MM.1S (cell line): Measurements from ENCODE around the gene COL28A1.

Source experiments
- DNase-seq: peaks from one replicate; pipeline ENCODE4 v3.0.0-alpha.2; 2015
- H2AFZ ChIP-seq: fragments of 300-600 bp; sonication (generic); 2 replicates; pipeline ENCODE4 v1.6.0; 2016; ENCODE audit warnings: antibody characterized with exemption, low read length
- H3F3A ChIP-seq: fragments of 300-600 bp; sonication (generic); 2 replicates; pipeline ENCODE4 v1.6.1; 2016; ENCODE audit warnings: mild to moderate bottlenecking, antibody characterized with exemption, low read length, moderate library complexity, mixed read lengths; ENCODE audit not compliant: insufficient read depth
- H3K27ac ChIP-seq: fragments of 300-600 bp; sonication (generic); 2 replicates; pipeline ENCODE4 v1.5.1; 2016; ENCODE audit warnings: mild to moderate bottlenecking, low read length
- H3K27me3 ChIP-seq: fragments of 300-600 bp; sonication (generic); replicated peaks from 2 replicates; pipeline ENCODE4 v1.6.0; 2016; ENCODE audit warnings: low read length; ENCODE audit not compliant: insufficient read depth
- H3K36me3 ChIP-seq: fragments of 300-600 bp; sonication (generic); replicated peaks from 2 replicates; pipeline ENCODE4 v1.6.1; 2016; ENCODE audit warnings: mild to moderate bottlenecking, low read length, mixed read lengths; ENCODE audit not compliant: insufficient read depth
- H3K4me1 ChIP-seq: fragments of 300-600 bp; sonication (generic); 2 replicates; pipeline ENCODE4 v1.6.1; 2016; ENCODE audit warnings: low read length, mixed read lengths
- H3K4me2 ChIP-seq: fragments of 300-600 bp; sonication (generic); 2 replicates; pipeline ENCODE4 v1.6.0; 2016; ENCODE audit warnings: low read depth, low read length
- H3K4me3 ChIP-seq: fragments of 300-600 bp; sonication (generic); 2 replicates; pipeline ENCODE4 v1.5.1; 2016; ENCODE audit warnings: low read length, mixed read lengths
- H3K79me2 ChIP-seq: fragments of 300-600 bp; sonication (generic); 2 replicates; pipeline ENCODE4 v1.6.1; 2016; ENCODE audit warnings: mixed run types, low read length, mixed read lengths
- H3K9ac ChIP-seq: fragments of 300-600 bp; sonication (generic); 2 replicates; pipeline ENCODE4 v1.6.1; 2016; ENCODE audit warnings: low read length, mixed read lengths
- H3K9me2 ChIP-seq: fragments of 300-600 bp; sonication (generic); replicated peaks from 2 replicates; pipeline ENCODE4 v1.6.1; 2016; ENCODE audit warnings: mild to moderate bottlenecking, low read length, mixed read lengths; ENCODE audit not compliant: insufficient read depth
- H3K9me3 ChIP-seq: fragments of 300-600 bp; sonication (generic); replicated peaks from 2 replicates; pipeline ENCODE4 v1.6.1; 2016; ENCODE audit warnings: mild to moderate bottlenecking, low read length, mixed read lengths; ENCODE audit not compliant: insufficient read depth
- H4K20me1 ChIP-seq: fragments of 300-600 bp; sonication (generic); 2 replicates; pipeline ENCODE4 v1.6.1; 2016; ENCODE audit warnings: mild to moderate bottlenecking, low read length, moderate library complexity, mixed read lengths; ENCODE audit not compliant: insufficient read depth
- CTCF ChIP-seq: fragments of 300-600 bp; sonication (generic); IDR thresholded peaks from 2 replicates; pipeline ENCODE4 v1.5.1; 2016; ENCODE audit warnings: antibody characterized with exemption, low read length, mixed read lengths
- EZH2 ChIP-seq: fragments of 300-600 bp; sonication (generic); optimal IDR thresholded peaks from 2 replicates; pipeline ENCODE3; 2017; ENCODE audit warnings: low read depth, mild to moderate bottlenecking, antibody characterized with exemption, low read length, mixed read lengths
- EZH2phosphoT487 ChIP-seq: fragments of 300-600 bp; sonication (generic); IDR thresholded peaks from 2 replicates; pipeline ENCODE4 v1.6.1; 2018; ENCODE audit warnings: antibody characterized with exemption, low read length

Gene COL28A1

DNA sequence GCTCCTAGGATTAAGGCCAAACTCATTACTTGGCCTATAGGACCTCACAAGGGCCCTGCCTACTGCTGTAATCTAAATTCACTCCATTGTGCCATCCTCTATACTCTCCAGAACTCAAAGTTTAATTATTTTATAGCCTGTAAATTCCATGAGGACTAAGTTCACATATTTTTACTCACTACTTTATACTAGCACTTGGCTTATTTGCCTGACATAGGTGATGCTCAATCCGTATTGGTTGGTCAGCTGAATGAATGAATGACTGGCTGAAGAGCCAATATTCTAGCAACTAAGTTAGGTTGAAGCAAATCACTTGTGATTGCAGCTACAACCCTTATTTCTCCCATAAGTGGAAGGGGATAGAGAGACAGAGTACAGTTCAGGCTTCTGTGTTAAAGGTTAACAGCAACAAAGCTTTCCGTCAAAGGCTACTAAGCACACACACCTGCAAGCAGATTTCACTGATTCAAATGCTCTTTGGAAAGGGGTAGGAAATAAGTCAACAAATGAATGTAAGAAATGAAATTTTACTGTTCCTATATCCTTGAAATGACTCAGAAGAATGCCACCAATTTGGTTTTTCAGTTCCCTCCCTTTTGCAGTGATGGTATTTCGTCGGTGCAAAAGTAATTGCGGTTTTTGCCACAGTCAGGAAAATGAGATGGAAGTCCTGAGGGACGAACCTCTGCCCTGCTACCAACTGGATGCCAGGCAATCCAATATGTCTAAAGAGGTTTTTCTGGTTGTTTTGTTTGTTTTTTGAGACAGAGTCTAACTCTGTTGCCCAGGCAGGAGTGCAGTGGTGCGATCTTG is 120.7 kb downstream of the COL28A1 start:
- DNase-seq = no peak
- H3K9ac ChIP-seq = no peak overlapping the region
- H2AFZ ChIP-seq = no peak overlapping the region
- no peaks in the 10 kb centered on the region for H3K9me2 ChIP-seq
- no peaks in the 10 kb centered on the region for H3K27me3 ChIP-seq
- TF ChIP-seq EZH2phosphoT487 (no peak), CTCF (no peak), EZH2 (no peak)
- no peaks in the 10 kb centered on the region for H3F3A ChIP-seq
- H3K36me3 ChIP-seq = no peaks in the 10 kb centered on the region
- H3K79me2 ChIP-seq = no peaks in the 10 kb centered on the region
- no peaks in the 10 kb centered on the region for H3K4me1 ChIP-seq
- no peak overlapping the region for H3K4me2 ChIP-seq
- no peaks in the 10 kb centered on the region for H4K20me1 ChIP-seq
- H3K4me3 ChIP-seq = no peak overlapping the region
- H3K27ac ChIP-seq = no peak overlapping the region
- no peaks in the 10 kb centered on the region for H3K9me3 ChIP-seq

DNA sequence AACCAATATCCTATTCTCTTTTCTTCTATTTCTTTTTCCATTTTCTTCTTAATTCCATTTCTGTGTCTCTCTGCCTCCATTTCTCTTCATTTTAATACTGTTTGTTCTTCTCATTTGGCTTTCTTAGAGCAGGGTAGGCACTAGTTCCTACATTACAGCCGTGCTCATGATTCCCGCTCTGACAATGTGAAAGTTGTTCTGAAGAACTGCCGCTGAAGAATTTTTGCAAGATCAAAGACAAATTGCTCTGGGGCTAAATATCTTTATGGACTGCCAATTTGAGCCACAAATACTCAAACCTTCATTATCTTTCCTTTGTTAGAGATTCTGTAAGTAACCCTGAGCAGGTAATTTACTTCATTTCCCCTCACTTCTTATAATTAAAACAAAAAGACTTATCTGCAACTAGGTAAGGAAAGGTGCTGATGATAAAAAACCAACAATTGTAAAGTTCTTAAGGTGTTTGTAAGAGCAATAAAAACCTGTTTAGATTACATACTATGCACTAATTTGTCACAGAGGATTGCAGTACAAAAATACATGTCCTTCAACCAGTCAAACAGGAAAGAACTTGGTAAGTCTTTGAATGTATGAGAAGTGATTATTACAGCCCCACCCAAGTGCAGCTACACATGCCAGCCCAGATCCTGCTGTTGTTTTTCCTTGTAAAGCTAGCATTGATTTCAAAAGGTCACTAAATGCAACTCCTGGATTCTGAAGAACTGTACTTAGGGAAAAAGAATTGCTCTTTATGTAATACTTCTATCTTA is 127.5 kb downstream of the COL28A1 start:
- Histone ChIP-seq H3F3A (no peaks in the 10 kb centered on the region), H3K36me3 (no peaks in the 10 kb centered on the region), H3K9me3 (no peaks in the 10 kb centered on the region), H3K9me2 (no peaks in the 10 kb centered on the region), H3K27ac (no peak overlapping the region), H3K79me2 (no peaks in the 10 kb centered on the region), H3K4me3 (no peak overlapping the region), H3K4me2 (no peak overlapping the region), H3K9ac (no peak overlapping the region), H3K27me3 (no peaks in the 10 kb centered on the region), H4K20me1 (no peaks in the 10 kb centered on the region), H2AFZ (no peak overlapping the region), H3K4me1 (no peaks in the 10 kb centered on the region)
- no peak for TF ChIP-seq EZH2
- TF ChIP-seq CTCF = no peak
- no peak for TF ChIP-seq EZH2phosphoT487
- DNase-seq = no peak

DNA sequence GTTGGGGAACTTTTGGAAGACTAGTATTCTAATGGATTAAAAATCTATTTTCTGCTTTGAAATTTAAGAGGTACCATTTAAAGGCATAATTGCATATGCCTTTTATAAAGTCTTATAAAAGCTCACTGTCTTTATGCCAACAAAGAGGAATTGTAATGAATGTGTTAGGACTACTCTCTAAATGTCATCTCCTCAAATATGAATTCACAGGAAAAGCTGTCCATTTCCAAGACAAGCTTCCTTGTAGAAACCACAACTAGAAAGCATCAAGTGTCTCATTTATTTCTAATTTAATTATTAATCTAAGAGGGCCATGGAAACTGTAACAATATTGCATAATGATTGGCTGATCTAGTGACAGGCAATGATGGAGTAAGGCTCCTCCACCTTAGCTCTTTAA is 130.2 kb downstream of the COL28A1 start:
- H3K9ac ChIP-seq = no peak overlapping the region
- DNase-seq = no peak
- H3K9me3 ChIP-seq = no peaks in the 10 kb centered on the region
- H3K9me2 ChIP-seq = no peaks in the 10 kb centered on the region
- no peak for TF ChIP-seq EZH2
- no peak for TF ChIP-seq EZH2phosphoT487
- TF ChIP-seq CTCF = no peak
- H3K4me2 ChIP-seq = no peak overlapping the region
- no peaks in the 10 kb centered on the region for H4K20me1 ChIP-seq
- H3K27ac ChIP-seq = no peak overlapping the region
- no peaks in the 10 kb centered on the region for H3K4me1 ChIP-seq
- H3K27me3 ChIP-seq = no peaks in the 10 kb centered on the region
- no peaks in the 10 kb centered on the region for H3K79me2 ChIP-seq
- H3F3A ChIP-seq = no peaks in the 10 kb centered on the region
- H3K36me3 ChIP-seq = no peaks in the 10 kb centered on the region
- no peak overlapping the region for H3K4me3 ChIP-seq
- no peak overlapping the region for H2AFZ ChIP-seq
